Transverse colon (tissue), 4 donors: ENCODE results near the gene ZNF664.

Experiments used
- POLR2A ChIP-seq: fragments of 450-650 bp; IDR thresholded peaks from one replicate; pipeline ENCODE4 v1.6.1; 2016; ENCODE audit warnings: antibody characterized with exemption, mild to moderate bottlenecking, moderate library complexity
- POLR2AphosphoS5 ChIP-seq, 3 donors: sonication (generic); formaldehyde crosslinking; IDR thresholded peaks; one replicate each; pipeline ENCODE4 v1.6.1; 2016; ENCODE audit warnings: antibody characterized with exemption in 3 of 3
- TF ChIP-seq, protein P1 (sequence below), 5 experiments: fragments of 200-600 bp in 3 of 5; fragments of 450-650 bp in 2 of 5; sonication (generic) in 3 of 5; IDR thresholded peaks; 1 replicate in 2 of 5; 2 replicates in 3 of 5; pipeline ENCODE4 v1.5.1; 2016 to 2017; ENCODE audit warnings: antibody characterized with exemption in 5 of 5, inconsistent platforms in 3 of 5, mild to moderate bottlenecking in 2 of 5, moderate library complexity in 1 of 5

DNA sequence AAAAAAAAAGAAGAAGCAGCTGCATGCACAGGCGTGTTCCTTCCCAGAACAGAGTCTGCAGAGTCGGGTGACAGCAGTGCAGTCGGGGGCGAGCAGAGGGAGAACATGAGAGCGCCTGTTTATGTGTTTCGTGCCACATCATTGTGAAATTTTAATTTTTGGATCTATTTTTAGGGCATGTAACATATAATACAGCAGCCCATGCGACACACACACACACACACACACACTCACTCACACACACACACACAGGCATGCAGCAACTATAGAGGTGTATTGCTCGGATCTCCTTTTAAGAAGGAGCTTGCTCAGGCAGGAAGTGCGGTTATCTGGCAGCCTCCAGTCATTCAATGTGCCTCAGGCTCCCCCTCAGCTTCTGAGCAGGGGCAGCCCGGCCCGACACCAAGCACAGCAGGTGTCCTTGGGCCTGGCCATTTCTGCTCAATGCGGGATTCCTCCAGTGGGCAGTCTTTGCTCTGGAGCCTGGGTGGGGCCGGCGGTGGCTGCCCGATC, 71.8 kb downstream of the ZNF664 start:
- TF ChIP-seq, protein P1, sequence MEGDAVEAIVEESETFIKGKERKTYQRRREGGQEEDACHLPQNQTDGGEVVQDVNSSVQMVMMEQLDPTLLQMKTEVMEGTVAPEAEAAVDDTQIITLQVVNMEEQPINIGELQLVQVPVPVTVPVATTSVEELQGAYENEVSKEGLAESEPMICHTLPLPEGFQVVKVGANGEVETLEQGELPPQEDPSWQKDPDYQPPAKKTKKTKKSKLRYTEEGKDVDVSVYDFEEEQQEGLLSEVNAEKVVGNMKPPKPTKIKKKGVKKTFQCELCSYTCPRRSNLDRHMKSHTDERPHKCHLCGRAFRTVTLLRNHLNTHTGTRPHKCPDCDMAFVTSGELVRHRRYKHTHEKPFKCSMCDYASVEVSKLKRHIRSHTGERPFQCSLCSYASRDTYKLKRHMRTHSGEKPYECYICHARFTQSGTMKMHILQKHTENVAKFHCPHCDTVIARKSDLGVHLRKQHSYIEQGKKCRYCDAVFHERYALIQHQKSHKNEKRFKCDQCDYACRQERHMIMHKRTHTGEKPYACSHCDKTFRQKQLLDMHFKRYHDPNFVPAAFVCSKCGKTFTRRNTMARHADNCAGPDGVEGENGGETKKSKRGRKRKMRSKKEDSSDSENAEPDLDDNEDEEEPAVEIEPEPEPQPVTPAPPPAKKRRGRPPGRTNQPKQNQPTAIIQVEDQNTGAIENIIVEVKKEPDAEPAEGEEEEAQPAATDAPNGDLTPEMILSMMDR (IDR thresholded peaks at IDR 0.05), result no peak
- TF ChIP-seq POLR2A, result no peak
- TF ChIP-seq POLR2AphosphoS5 (IDR thresholded peaks at IDR 0.05), result no peak
